Peyer's patch (tissue), 4 donors: Measurements from ENCODE around the gene SLC13A2.

Source experiments
- CTCF ChIP-seq, 6 experiments: fragments of 450-650 bp in 4 of 6; fragments of 200-600 bp in 2 of 6; sonication (generic) in 1 of 6; IDR thresholded peaks; one replicate each; pipeline ENCODE4 v1.5.1; 2017 to 2019; ENCODE audit warnings: antibody characterized with exemption in 6 of 6, mild to moderate bottlenecking in 3 of 6, moderate library complexity in 1 of 6
- POLR2A ChIP-seq, 2 donors: fragments of 450-650 bp; IDR thresholded peaks; one replicate each; pipeline ENCODE4 v1.5.1; 2017; ENCODE audit warnings: antibody characterized with exemption in 2 of 2, mild to moderate bottlenecking in 2 of 2, moderate library complexity in 2 of 2

GRCh38 chr17:28518578-28518977 is 45.1 kb downstream of the SLC13A2 start:
- TF ChIP-seq CTCF (IDR thresholded peaks at IDR 0.05) (no peak), POLR2A (IDR thresholded peaks at IDR 0.05) (no peak)
